ENCODE data around the gene MIAT. TPM values are rescaled to one million over a fixed set of nuclear protein-coding genes. Genes with fewer than 3 reads are reported as not detected.

Gene MIAT
- total and polyA plus RNA-seq, 12 donors = 0.18 to 23.9 (median 3.1) TPM

GRCh38 chr22:26669060-26669481 lies 11.7 kb downstream of the MIAT start:
- no peaks in the 10 kb centered on the region for H3K9me3 ChIP-seq (replicated peaks in 1 of 3)
- WGBS, 4 donors = 0 to 54% (median 48%) methylated on average over 1 to 2 of the region's 2 CpGs
- TF ChIP-seq POLR2A (IDR thresholded peaks at IDR 0.05) = no peak
- TF ChIP-seq CTCF (IDR thresholded peaks at IDR 0.05) = peak in 5 of 6 experiments; percentile 14 to 41 (median 31)
- H3K27ac ChIP-seq = no peak overlapping the region
- no peaks in the 10 kb centered on the region for H3K27me3 ChIP-seq
- intact Hi-C loops (cut with DNase I) = no loop called here
- peaks cover 9 to 16% of the 10 kb centered on the region in 2 donors for H3K4me1 ChIP-seq (replicated peaks in 1 of 2)
- H3K4me3 ChIP-seq = no peak overlapping the region
- no peaks in the 10 kb centered on the region for H3K36me3 ChIP-seq (replicated peaks in 1 of 2)
- peak in 3 of 7 donors; percentile 27 to 50 (median 44) for DNase-seq

GRCh38 chr22:26670459-26670858 lies 13.1 kb downstream of the MIAT start:
- WGBS, 4 donors = 66 to 81% (median 75%) methylated on average over 4 of the region's 4 CpGs
- Histone ChIP-seq H3K9me3 (replicated peaks in 1 of 3) (no peaks in the 10 kb centered on the region), H3K36me3 (replicated peaks in 1 of 2) (no peaks in the 10 kb centered on the region), H3K27ac (no peak overlapping the region), H3K27me3 (no peaks in the 10 kb centered on the region), H3K4me1 (replicated peaks in 1 of 2) (peaks cover 15 to 25% of the 10 kb centered on the region in 2 donors), H3K4me3 (no peak overlapping the region)
- TF ChIP-seq POLR2A (IDR thresholded peaks at IDR 0.05) = no peak
- TF ChIP-seq CTCF (IDR thresholded peaks at IDR 0.05) = no peak
- no peak for DNase-seq
- intact Hi-C loops (cut with DNase I) = no loop called here

GRCh38 chr22:26671317-26672059 lies 14.1 kb downstream of the MIAT start:
- TF ChIP-seq CTCF (IDR thresholded peaks at IDR 0.05) (no peak), POLR2A (IDR thresholded peaks at IDR 0.05) (no peak)
- Histone ChIP-seq H3K9me3 (replicated peaks in 1 of 3) (no peaks in the 10 kb centered on the region), H3K4me1 (replicated peaks in 1 of 2) (peaks cover 15 to 25% of the 10 kb centered on the region in 2 donors), H3K36me3 (replicated peaks in 1 of 2) (no peaks in the 10 kb centered on the region), H3K4me3 (no peak overlapping the region), H3K27me3 (no peaks in the 10 kb centered on the region), H3K27ac (peak overlapping the region in 3 of 5 donors; percentile 87 to 97 (median 97))
- peak in 5 of 7 donors; percentile 19 to 80 (median 48) for DNase-seq
- WGBS, 4 donors = 81 to 90% (median 83%) methylated on average over 7 to 15 of the region's 15 CpGs
- intact Hi-C loops (cut with DNase I) = no loop called here

- 75 to 88% (median 83%) methylated on average over 8 of the region's 8 CpGs for WGBS, 4 donors
- Histone ChIP-seq H3K36me3 (replicated peaks in 1 of 2) (no peaks in the 10 kb centered on the region), H3K9me3 (replicated peaks in 1 of 3) (no peaks in the 10 kb centered on the region), H3K27me3 (no peaks in the 10 kb centered on the region), H3K27ac (peak overlapping the region; percentile 48 to 97 (median 88)), H3K4me3 (peak overlapping the region in 2 of 4 donors; percentile 54 to 77), H3K4me1 (replicated peaks in 1 of 2) (peaks cover 15 to 25% of the 10 kb centered on the region in 2 donors)
- DNase-seq = no peak
- intact Hi-C loops (cut with DNase I) = no loop called here
- TF ChIP-seq POLR2A (IDR thresholded peaks at IDR 0.05) (no peak), CTCF (IDR thresholded peaks at IDR 0.05) (no peak)
These were observed 14.7 kb downstream of the MIAT start for GRCh38 chr22:26672060-26672471.

Measured in adrenal gland (tissue), 12 donors.